Activated CD8-positive, alpha-beta memory T cell treated with anti-CD3 and anti-CD28 coated beads for 48 hours (primary cell): Measurements from ENCODE around the gene FNDC3A.

Experiments used
- DNase-seq, 3 experiments: peaks; one replicate each; pipeline ENCODE4 v3.0.0-alpha.2; 2020; ENCODE audit warnings: low read depth in 2 of 3, low spot score in 2 of 3

The FNDC3A gene

GRCh38 chr13:49247643-49248621 lies 272.2 kb downstream of the FNDC3A start, which contains the start of gene CDADC1:
TSS of gene CDADC1 (plus strand) at chr13:49247925. CDS start at chr13:49248038, 113 bp downstream.
- peak; percentile 86 to 94 (median 91) for DNase-seq

- no peak for DNase-seq
Measured at GRCh38 chr13:49248622-49249002, 272.9 kb downstream of the FNDC3A start.

GRCh38 chr13:49251326-49251725 lies 275.6 kb downstream of the FNDC3A start:
- no peak for DNase-seq

GRCh38 chr13:49253310-49253709 lies 277.6 kb downstream of the FNDC3A start:
- no peak for DNase-seq

GRCh38 chr13:49254007-49254406 lies 278.3 kb downstream of the FNDC3A start:
- no peak for DNase-seq

- no peak for DNase-seq
Measured at GRCh38 chr13:49256841-49257240, 281.1 kb downstream of the FNDC3A start.

GRCh38 chr13:49258089-49258796 lies 282.5 kb downstream of the FNDC3A start:
- DNase-seq: no peak
